Endothelial cell of umbilical vein (primary cell): ENCODE measurements around the gene RTN4. TPM values are rescaled to one million over a fixed set of nuclear protein-coding genes. Genes with fewer than 3 reads are reported as not detected.

ENCODE experiments used
- BruUV-seq: library from RNA; stranded (reverse); fragments of 400-500 nt; replicated peaks from 2 replicates; lab custom pipeline; 2021; lab: Mats Ljungman, UMichigan
- CTCF ChIA-PET: fragments of 300-600, 350-600 bp; sonication (Branson Sonifier 250); formaldehyde crosslinking; loops from one replicate; lab custom pipeline; 2021; ENCODE audit warnings: antibody characterized with exemption, inconsistent platforms; lab: Charles Lee
- POLR2A ChIA-PET: fragments of 300-600, 350-600 bp; sonication (Branson Sonifier 250); formaldehyde crosslinking; loops from one replicate; lab custom pipeline; 2021; ENCODE audit warnings: antibody characterized with exemption, inconsistent platforms; lab: Charles Lee
- DNase-seq: peaks from one replicate; pipeline ENCODE4 v3.0.0-alpha.2; 2011; ENCODE audit warnings: low read depth, low spot score
- FAIRE-seq: peaks from 2 replicates; lab custom pipeline; 2011; peaks lifted over from hg19 to GRCh38; lab: Jason Lieb, UNC
- H2AFZ ChIP-seq: 2 replicates; pipeline ENCODE4 v1.6.0; 2012; ENCODE audit warnings: low read depth, low read length, control low read depth, inconsistent platforms
- H3K27ac ChIP-seq: 2 replicates; pipeline ENCODE4 v1.5.1; 2011; ENCODE audit warnings: low read depth, mild to moderate bottlenecking, control low read depth, low read length, moderate library complexity; ENCODE audit not compliant: insufficient read depth
- H3K27me3 ChIP-seq, 2 experiments: 2 replicates each; pipeline versions ENCODE4 v1.6.0 to v1.6.1; 2011; ENCODE audit warnings: low read length in 2 of 2, mixed read lengths in 1 of 2; ENCODE audit not compliant: control insufficient read depth in 2 of 2, insufficient read depth in 2 of 2
- H3K36me3 ChIP-seq, 2 experiments: 2 replicates in 1 of 2; 3 replicates in 1 of 2; pipeline ENCODE4 v1.5.1; 2011; ENCODE audit warnings: low read length in 2 of 2, mild to moderate bottlenecking in 1 of 2, moderate library complexity in 1 of 2; ENCODE audit not compliant: control insufficient read depth in 2 of 2, insufficient read depth in 2 of 2; ENCODE audit errors: extremely low read depth in 1 of 2
- H3K4me1 ChIP-seq: 3 replicates; pipeline ENCODE4 v1.5.1; 2011; ENCODE audit warnings: mild to moderate bottlenecking, low read length; ENCODE audit not compliant: control insufficient read depth, insufficient read depth; ENCODE audit errors: extremely low read depth
- H3K4me2 ChIP-seq: 2 replicates; pipeline ENCODE4 v1.6.1; 2011; ENCODE audit warnings: low read length, control low read depth, mixed read lengths; ENCODE audit not compliant: insufficient read depth
- H3K4me3 ChIP-seq, 3 experiments: fragments of 200-600 bp in 1 of 3; sonication (generic), shearing (Covaris generic) in 1 of 3; replicated peaks in 1 of 3; 2 replicates each; pipeline ENCODE4 v1.5.1; 2011 to 2016; ENCODE audit warnings: control low read depth in 3 of 3, low read length in 3 of 3, mild to moderate bottlenecking in 2 of 3, inconsistent platforms in 1 of 3, low read depth in 1 of 3, moderate library complexity in 1 of 3; ENCODE audit not compliant: insufficient read depth in 1 of 3
- H3K79me2 ChIP-seq: 2 replicates; pipeline ENCODE4 v1.6.0; 2012; ENCODE audit warnings: low read length, inconsistent platforms; ENCODE audit not compliant: control insufficient read depth, insufficient read depth
- H3K9ac ChIP-seq: replicated peaks from 2 replicates; pipeline ENCODE3; 2011; ENCODE audit warnings: low read length, control low read depth; ENCODE audit not compliant: insufficient read depth; ENCODE audit errors: extremely low read depth
- H3K9me1 ChIP-seq: replicated peaks from 3 replicates; pipeline ENCODE4 v1.6.0; 2011; ENCODE audit warnings: mild to moderate bottlenecking, low read length; ENCODE audit not compliant: control insufficient read depth, insufficient read depth; ENCODE audit errors: extremely low read depth
- H3K9me3 ChIP-seq: replicated peaks from 2 replicates; pipeline ENCODE4 v1.5.1; 2012; ENCODE audit warnings: low read length, inconsistent platforms; ENCODE audit not compliant: control insufficient read depth, insufficient read depth
- H4K20me1 ChIP-seq: replicated peaks from 2 replicates; pipeline ENCODE3; 2011; ENCODE audit warnings: mild to moderate bottlenecking, low read length; ENCODE audit not compliant: control insufficient read depth, insufficient read depth; ENCODE audit errors: extremely low read depth
- EZH2 ChIP-seq: IDR thresholded peaks from 2 replicates; pipeline ENCODE4 v1.6.1; 2012; ENCODE audit warnings: borderline replicate concordance, low read depth, mild to moderate bottlenecking, moderate library complexity, low read length, inconsistent platforms; ENCODE audit not compliant: severe bottlenecking
- FOS ChIP-seq: IDR thresholded peaks from 2 replicates; pipeline ENCODE4 v1.6.1; 2011; ENCODE audit warnings: mild to moderate bottlenecking, low read length, moderate library complexity, borderline replicate concordance; ENCODE audit not compliant: insufficient read depth
- GATA2 ChIP-seq: IDR thresholded peaks from 2 replicates; pipeline ENCODE4 v1.7.0; 2011; ENCODE audit warnings: low read depth, mild to moderate bottlenecking, moderate library complexity, mixed read lengths, low read length; ENCODE audit not compliant: insufficient read length, insufficient read depth
- JUN ChIP-seq: IDR thresholded peaks from 2 replicates; pipeline ENCODE4 v1.6.1; 2011; ENCODE audit warnings: borderline replicate concordance, low read depth; ENCODE audit not compliant: insufficient read length, insufficient read depth
- MAX ChIP-seq: IDR thresholded peaks from 2 replicates; pipeline ENCODE4 v1.6.1; 2011; ENCODE audit not compliant: insufficient read depth, insufficient read length
- MYC ChIP-seq: IDR thresholded peaks from one replicate; pipeline ENCODE4 v1.6.1; 2011; ENCODE audit warnings: mild to moderate bottlenecking, low read depth, low read length
- POLR2A ChIP-seq: IDR thresholded peaks from 2 replicates; pipeline ENCODE4 v1.6.1; 2012; ENCODE audit warnings: low read depth, mild to moderate bottlenecking, control low read depth, low read length
- POLR2AphosphoS5 ChIP-seq: IDR thresholded peaks from 2 replicates; pipeline ENCODE4 v1.6.1; 2012; ENCODE audit warnings: low read depth, mild to moderate bottlenecking, control low read depth, low read length, moderate library complexity; ENCODE audit not compliant: insufficient read depth
- dilution Hi-C: fragments of 300-500 bp; cut with MboI; formaldehyde crosslinking; loops from one replicate; pipeline ENCODE4 v1.15.0; 2019; ENCODE audit warnings: low sequenced_read_pairs; ENCODE audit not compliant: extremely low pct_ligation_motif_present
- intact Hi-C: fragments of 100-400 bp; cut with micrococcal nuclease; formaldehyde crosslinking; loops from one replicate; pipeline ENCODE4 v1.10.0; 2022
- polyA plus RNA-seq, 4 experiments: library from polyadenylated mRNA; depleted of rRNA in 3 of 4; stranded (reverse) in 3 of 4; unstranded in 1 of 4; fragments of >200 nt; gene quantifications; 2 replicates each; pipeline versions ENCODE4 v1.2.1 to v1.2.3, GENCODE V29; 2011 to 2012; ENCODE audit warnings: missing spikeins in 1 of 4
- total RNA-seq: library from RNA; stranded (reverse); gene quantifications from 2 replicates; pipeline ENCODE4 v1.2.3, GENCODE V29; 2021
- TF ChIP-seq, protein P1 (sequence below), 2 donors: IDR thresholded peaks; 1 replicate in 1 of 2; 2 replicates in 1 of 2; pipeline ENCODE4 v1.5.1; 2011; ENCODE audit warnings: low read length in 2 of 2, mild to moderate bottlenecking in 2 of 2, moderate library complexity in 2 of 2, control low read depth in 1 of 2, inconsistent platforms in 1 of 2, low read depth in 1 of 2; ENCODE audit not compliant: insufficient read depth in 1 of 2; ENCODE audit errors: extremely low read depth in 1 of 2

The RTN4 gene
- total and polyA plus RNA-seq, 2 donors (not counting 3 experiments of a cell fraction or from before 2014, with no cell fraction given), result 253 to 486 TPM

- TF ChIP-seq POLR2AphosphoS5 (no peak), JUN (no peak)
- Histone ChIP-seq H3K9me3 (no peaks in the 10 kb centered on the region), H3K4me1 (no peaks in the 10 kb centered on the region), H3K4me2 (no peak overlapping the region), H3K4me3 (no peak overlapping the region), H2AFZ (no peak overlapping the region), H3K9ac (no peak overlapping the region), H3K27me3 (no peaks in the 10 kb centered on the region), H4K20me1 (peaks cover 13% of the 10 kb centered on the region), H3K79me2 (peaks cover 99% of the 10 kb centered on the region), H3K9me1 (no peaks in the 10 kb centered on the region), H3K27ac (no peak overlapping the region), H3K36me3 (peaks cover 0 to 13% of the 10 kb centered on the region in 2 experiments)
- FAIRE-seq, result no peak
- POLR2A ChIA-PET, result no interaction called here
- CTCF ChIA-PET, result interaction anchor here (1.0 to 8.2 kb wide), 5 partner anchors 8 to 77 kb away, joined by 3 to 50 read pairs (median 3); no protein-coding TSS in a partner anchor
- intact Hi-C loops (no loop called here), dilution Hi-C loops (no loop called here)
- no peak for DNase-seq
- no TSS peak for BruUV-seq
Measured at GRCh38 chr2:54977149-54977548, 73.1 kb downstream of the RTN4 start.

DNA sequence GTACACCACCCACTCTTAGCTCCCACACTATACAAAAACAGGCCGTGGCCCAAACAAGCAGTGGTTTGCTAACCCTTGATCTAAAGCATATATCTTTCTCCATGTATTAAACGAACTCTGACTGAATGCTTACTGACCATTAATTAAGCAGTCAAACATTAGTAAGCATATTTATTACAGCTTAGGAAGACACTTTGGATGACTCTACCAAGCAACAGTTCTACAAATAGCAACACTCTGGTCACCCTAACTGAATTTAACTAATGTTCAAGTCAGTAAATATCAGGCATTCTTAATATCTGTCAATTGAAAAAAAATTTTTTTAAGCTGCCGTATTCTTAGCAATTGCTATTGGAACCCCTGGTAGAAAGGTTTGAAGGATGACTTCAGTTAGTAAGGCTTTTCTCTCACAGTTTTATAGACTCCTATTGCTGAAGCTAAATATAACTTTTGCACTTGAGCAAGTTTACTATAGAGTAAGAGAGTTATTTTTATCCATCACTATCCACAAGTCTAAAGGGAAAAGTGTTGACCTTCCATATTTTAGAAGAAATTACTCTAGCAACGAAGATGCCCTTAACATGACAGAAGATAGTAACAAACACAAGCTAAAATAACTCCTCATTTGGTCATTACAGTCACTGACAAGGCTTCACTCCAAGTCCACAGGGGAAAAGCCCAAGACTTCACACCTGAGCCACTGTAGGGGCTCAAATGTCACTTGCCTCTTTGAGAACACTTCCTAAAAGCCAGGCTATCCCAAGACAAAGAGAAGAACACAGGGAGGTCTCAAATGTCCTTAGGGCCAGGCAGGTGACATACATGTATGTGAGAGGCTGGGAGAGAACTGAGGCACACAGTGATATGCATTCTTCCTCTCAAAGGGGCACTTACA is 74.4 kb downstream of the RTN4 start:
- Histone ChIP-seq H3K4me2 (no peak overlapping the region), H3K79me2 (peaks cover 99% of the 10 kb centered on the region), H3K9ac (no peak overlapping the region), H3K4me3 (no peak overlapping the region), H3K4me1 (no peaks in the 10 kb centered on the region), H3K27ac (no peak overlapping the region), H3K27me3 (no peaks in the 10 kb centered on the region), H4K20me1 (peaks cover 19% of the 10 kb centered on the region), H3K9me1 (no peaks in the 10 kb centered on the region), H2AFZ (no peak overlapping the region), H3K9me3 (no peaks in the 10 kb centered on the region), H3K36me3 (peaks cover 0 to 22% of the 10 kb centered on the region in 2 experiments)
- CTCF ChIA-PET, result interaction anchor here (1.3 to 8.2 kb wide), 2 partner anchors 26 to 76 kb away, joined by 3 to 50 read pairs; no protein-coding TSS in a partner anchor
- intact Hi-C loops, result no loop called here
- BruUV-seq, result no TSS peak
- dilution Hi-C loops, result no loop called here
- TF ChIP-seq MAX (no peak), MYC (no peak), JUN (no peak), POLR2A (no peak), EZH2 (no peak), GATA2 (no peak), FOS (no peak), POLR2AphosphoS5 (no peak)
- TF ChIP-seq, protein P1, sequence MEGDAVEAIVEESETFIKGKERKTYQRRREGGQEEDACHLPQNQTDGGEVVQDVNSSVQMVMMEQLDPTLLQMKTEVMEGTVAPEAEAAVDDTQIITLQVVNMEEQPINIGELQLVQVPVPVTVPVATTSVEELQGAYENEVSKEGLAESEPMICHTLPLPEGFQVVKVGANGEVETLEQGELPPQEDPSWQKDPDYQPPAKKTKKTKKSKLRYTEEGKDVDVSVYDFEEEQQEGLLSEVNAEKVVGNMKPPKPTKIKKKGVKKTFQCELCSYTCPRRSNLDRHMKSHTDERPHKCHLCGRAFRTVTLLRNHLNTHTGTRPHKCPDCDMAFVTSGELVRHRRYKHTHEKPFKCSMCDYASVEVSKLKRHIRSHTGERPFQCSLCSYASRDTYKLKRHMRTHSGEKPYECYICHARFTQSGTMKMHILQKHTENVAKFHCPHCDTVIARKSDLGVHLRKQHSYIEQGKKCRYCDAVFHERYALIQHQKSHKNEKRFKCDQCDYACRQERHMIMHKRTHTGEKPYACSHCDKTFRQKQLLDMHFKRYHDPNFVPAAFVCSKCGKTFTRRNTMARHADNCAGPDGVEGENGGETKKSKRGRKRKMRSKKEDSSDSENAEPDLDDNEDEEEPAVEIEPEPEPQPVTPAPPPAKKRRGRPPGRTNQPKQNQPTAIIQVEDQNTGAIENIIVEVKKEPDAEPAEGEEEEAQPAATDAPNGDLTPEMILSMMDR (IDR thresholded peaks at IDR 0.05; ENCODE audit: extremely low read depth in 1 of 2, insufficient read depth in 1 of 2, low read depth in 1 of 2, low read length in 2 of 2), result no peak
- FAIRE-seq, result no peak
- DNase-seq, result no peak
- POLR2A ChIA-PET, result no interaction called here
